Chondrocyte (in vitro differentiated cells): ENCODE data around the gene CENPF. TPM values are rescaled to one million over a fixed set of nuclear protein-coding genes. Genes with fewer than 3 reads are reported as not detected.

Experiments
- DNase-seq: peaks from one replicate; pipeline ENCODE4 v3.0.0; 2021; ENCODE audit warnings: mixed read lengths, low spot score
- H3K27ac Mint-ChIP-seq: one replicate; pipeline ENCODE4 v1.8.0; 2021; ENCODE audit warnings: mild to moderate bottlenecking, moderate library complexity, mixed read lengths; ENCODE audit not compliant: unreplicated experiment
- H3K27me3 Mint-ChIP-seq: 2 replicates; pipeline ENCODE4 v1.8.0; 2021; ENCODE audit warnings: low read depth, mixed read lengths
- H3K36me3 Mint-ChIP-seq: 2 replicates; pipeline ENCODE4 v1.8.0; 2021; ENCODE audit warnings: low read depth, mixed read lengths
- H3K4me1 Mint-ChIP-seq: 2 replicates; pipeline ENCODE4 v1.8.0; 2021; ENCODE audit warnings: low read depth, mild to moderate bottlenecking, mixed read lengths
- H3K4me3 Mint-ChIP-seq: one replicate; pipeline ENCODE4 v1.8.0; 2021; ENCODE audit warnings: mild to moderate bottlenecking, moderate library complexity, mixed read lengths; ENCODE audit not compliant: unreplicated experiment
- H3K9me3 Mint-ChIP-seq: 2 replicates; pipeline ENCODE4 v1.8.0; 2021; ENCODE audit warnings: low read depth, mixed read lengths
- long read RNA-seq: library from polyadenylated mRNA; stranded (forward); transcript quantifications from one replicate; pipeline ENCODE4 v2.0.0, GENCODE V29; 2021
- total RNA-seq: library from RNA; stranded (reverse); gene quantifications from 3 replicates; pipeline ENCODE4 v1.2.1, GENCODE V29; 2021
- TF ChIP-seq, protein P1 (sequence below): fragments of 200-600 bp; sonication (generic); IDR thresholded peaks from 2 replicates; pipeline ENCODE4 v1.5.0; 2021; ENCODE audit warnings: antibody characterized with exemption, mild to moderate bottlenecking, moderate library complexity

Gene CENPF, protein sequence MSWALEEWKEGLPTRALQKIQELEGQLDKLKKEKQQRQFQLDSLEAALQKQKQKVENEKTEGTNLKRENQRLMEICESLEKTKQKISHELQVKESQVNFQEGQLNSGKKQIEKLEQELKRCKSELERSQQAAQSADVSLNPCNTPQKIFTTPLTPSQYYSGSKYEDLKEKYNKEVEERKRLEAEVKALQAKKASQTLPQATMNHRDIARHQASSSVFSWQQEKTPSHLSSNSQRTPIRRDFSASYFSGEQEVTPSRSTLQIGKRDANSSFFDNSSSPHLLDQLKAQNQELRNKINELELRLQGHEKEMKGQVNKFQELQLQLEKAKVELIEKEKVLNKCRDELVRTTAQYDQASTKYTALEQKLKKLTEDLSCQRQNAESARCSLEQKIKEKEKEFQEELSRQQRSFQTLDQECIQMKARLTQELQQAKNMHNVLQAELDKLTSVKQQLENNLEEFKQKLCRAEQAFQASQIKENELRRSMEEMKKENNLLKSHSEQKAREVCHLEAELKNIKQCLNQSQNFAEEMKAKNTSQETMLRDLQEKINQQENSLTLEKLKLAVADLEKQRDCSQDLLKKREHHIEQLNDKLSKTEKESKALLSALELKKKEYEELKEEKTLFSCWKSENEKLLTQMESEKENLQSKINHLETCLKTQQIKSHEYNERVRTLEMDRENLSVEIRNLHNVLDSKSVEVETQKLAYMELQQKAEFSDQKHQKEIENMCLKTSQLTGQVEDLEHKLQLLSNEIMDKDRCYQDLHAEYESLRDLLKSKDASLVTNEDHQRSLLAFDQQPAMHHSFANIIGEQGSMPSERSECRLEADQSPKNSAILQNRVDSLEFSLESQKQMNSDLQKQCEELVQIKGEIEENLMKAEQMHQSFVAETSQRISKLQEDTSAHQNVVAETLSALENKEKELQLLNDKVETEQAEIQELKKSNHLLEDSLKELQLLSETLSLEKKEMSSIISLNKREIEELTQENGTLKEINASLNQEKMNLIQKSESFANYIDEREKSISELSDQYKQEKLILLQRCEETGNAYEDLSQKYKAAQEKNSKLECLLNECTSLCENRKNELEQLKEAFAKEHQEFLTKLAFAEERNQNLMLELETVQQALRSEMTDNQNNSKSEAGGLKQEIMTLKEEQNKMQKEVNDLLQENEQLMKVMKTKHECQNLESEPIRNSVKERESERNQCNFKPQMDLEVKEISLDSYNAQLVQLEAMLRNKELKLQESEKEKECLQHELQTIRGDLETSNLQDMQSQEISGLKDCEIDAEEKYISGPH (N-terminal part only)
- 9.4 to 22.3 TPM (median 19.8 TPM) in 3 replicates for total RNA-seq
- long read RNA-seq, full-length matches to known transcripts: 1 of 4 reads
- long read RNA-seq, partial matches to known transcripts: 2 of 4 reads
- long read RNA-seq, other reads (novel, unspliced or antisense): 1 of 4 reads

DNA sequence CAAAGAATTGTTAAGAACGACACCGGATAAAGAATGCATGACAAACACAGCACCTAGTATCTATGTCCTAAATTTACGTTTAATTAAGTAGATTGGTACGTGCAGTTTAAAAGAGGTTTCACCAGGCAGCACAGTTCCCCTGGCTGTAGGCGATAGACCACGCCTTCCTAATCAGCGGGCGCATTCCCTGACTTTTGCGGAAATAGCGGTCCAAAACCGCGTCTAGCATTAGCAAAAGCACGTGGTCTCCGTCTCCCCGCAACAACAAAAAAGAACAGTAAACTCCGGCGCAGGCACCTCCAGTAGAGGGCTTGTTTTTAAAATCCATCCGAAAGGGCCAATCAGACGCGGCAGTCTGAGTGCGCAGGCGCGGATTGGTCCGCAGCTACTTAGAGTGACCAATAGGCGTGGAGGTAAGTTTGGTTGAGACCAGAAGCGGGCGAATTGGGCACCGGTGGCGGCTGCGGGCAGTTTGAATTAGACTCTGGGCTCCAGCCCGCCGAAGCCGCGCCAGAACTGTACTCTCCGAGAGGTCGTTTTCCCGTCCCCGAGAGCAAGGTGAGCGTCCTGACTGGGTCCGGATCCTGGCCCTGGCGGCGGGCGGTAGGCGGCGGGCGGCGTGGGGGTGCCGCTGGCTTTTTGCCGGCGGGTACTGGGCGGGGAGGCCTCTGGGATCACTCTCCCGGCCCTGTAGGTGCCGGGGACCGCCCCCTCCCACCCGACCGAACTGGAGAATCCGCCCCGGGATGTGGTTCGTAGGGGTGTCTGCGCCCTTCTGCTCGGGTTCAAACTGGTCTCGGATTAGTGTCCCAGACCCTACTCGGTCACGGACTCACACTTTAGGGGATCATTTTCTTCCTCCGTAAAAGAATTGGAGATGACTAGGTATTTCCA is at the start of gene CENPF:
CENPF (plus strand) TSS at position 432 of the 894 bp plus-strand sequence. CDS start 10,560 bp downstream, outside the sequence.
- Mint-ChIP-seq H3K36me3 (no peaks in the 10 kb centered on the region), H3K27me3 (no peaks in the 10 kb centered on the region), H3K4me1 (peaks cover 21% of the 10 kb centered on the region), H3K4me3 (peak within 1 kb of the TSS; percentile 89), H3K27ac (peak within 1 kb of the TSS; percentile 92), H3K9me3 (no peaks in the 10 kb centered on the region)
- peak; percentile 97 for DNase-seq
- TF ChIP-seq, protein P1, sequence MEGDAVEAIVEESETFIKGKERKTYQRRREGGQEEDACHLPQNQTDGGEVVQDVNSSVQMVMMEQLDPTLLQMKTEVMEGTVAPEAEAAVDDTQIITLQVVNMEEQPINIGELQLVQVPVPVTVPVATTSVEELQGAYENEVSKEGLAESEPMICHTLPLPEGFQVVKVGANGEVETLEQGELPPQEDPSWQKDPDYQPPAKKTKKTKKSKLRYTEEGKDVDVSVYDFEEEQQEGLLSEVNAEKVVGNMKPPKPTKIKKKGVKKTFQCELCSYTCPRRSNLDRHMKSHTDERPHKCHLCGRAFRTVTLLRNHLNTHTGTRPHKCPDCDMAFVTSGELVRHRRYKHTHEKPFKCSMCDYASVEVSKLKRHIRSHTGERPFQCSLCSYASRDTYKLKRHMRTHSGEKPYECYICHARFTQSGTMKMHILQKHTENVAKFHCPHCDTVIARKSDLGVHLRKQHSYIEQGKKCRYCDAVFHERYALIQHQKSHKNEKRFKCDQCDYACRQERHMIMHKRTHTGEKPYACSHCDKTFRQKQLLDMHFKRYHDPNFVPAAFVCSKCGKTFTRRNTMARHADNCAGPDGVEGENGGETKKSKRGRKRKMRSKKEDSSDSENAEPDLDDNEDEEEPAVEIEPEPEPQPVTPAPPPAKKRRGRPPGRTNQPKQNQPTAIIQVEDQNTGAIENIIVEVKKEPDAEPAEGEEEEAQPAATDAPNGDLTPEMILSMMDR: peak; percentile 60

DNA sequence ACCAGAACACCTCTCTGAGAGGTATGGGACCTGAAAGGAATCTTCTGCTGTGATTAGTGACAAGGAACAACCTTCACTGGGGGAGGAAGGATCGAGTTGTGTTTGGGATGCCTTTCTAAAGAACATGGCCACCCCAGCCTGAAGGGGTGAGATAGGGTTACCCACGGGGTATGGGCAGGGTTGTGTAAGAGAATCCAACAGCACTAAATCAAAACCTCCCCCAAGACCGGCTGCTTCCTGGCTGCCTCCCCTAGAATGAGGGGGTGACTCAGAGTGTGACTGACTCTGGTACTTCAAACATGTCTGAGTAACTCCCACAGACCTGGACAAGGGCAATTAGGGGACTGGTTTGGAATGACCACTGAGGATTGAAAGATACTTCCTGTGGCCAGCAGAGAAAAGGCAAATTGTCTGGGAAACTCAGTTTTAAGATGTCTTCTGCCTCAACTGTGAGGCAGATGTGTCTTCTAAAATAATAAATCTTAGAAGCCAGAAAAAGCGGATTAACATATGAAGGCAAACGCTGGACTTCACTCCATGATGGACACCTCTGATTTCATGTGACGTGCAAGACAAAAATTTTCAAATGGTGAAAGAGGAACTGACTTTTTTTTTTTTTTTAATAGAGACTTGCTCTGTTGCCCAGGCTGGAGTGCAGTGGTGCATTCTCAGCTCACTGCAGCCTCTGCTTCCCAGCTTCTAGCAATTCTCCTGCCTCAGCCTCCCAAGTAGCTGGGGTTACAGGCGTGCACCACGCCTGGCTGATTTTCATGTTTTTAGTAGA is 44.9 kb upstream of the CENPF start:
- H3K4me1 Mint-ChIP-seq: peaks cover 30% of the 10 kb centered on the region
- H3K27me3 Mint-ChIP-seq: no peaks in the 10 kb centered on the region
- H3K9me3 Mint-ChIP-seq: no peaks in the 10 kb centered on the region
- TF ChIP-seq, protein P1: no peak
- no peaks in the 10 kb centered on the region for H3K36me3 Mint-ChIP-seq
- H3K4me3 Mint-ChIP-seq: no peak overlapping the region
- peak overlapping the region; percentile 69 for H3K27ac Mint-ChIP-seq
- no peak for DNase-seq

DNA sequence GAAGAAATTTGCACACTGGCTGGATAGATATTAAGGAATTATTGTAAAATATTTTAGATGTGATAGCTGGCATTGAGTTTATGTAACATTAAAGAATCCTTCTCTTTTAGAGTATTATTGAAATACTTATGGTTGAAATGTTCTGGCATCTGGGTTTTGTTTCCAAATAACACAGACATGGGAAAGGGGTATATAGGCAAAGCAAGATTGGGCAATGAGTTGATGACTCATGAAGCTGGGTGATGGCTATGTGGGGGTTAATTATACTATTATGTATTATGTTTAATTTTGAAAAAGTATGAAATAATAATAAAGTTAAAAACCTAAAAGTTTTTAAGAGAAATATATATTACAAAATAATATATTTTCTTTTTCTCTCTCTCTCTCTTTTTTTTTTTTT is 39.1 kb upstream of the CENPF start:
- Mint-ChIP-seq H3K4me3 (no peak overlapping the region), H3K27ac (no peak overlapping the region), H3K27me3 (no peaks in the 10 kb centered on the region), H3K9me3 (no peaks in the 10 kb centered on the region), H3K4me1 (peaks cover 38% of the 10 kb centered on the region), H3K36me3 (no peaks in the 10 kb centered on the region)
- TF ChIP-seq, protein P1: no peak
- DNase-seq: no peak

DNA sequence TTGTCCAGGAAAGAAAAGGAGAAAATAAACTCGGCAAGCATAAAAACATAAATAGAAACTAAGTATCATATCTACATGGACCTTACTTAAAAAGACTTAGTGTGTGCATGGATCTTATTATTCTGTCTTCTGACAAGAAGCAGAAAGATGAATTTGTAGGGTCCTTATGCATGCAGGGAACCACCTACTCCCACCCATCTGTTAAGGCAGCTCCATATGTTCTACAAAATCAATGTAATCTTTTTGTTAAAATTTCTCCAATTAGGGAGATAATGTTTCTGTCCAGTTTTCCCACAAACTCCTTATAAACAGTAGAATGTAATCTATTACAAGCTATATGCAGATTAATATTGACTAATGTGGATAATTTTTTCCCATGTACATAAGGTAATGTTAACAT is 37.7 kb upstream of the CENPF start:
- no peak for DNase-seq
- peaks cover 46% of the 10 kb centered on the region for H3K4me1 Mint-ChIP-seq
- H3K4me3 Mint-ChIP-seq: no peak overlapping the region
- H3K36me3 Mint-ChIP-seq: no peaks in the 10 kb centered on the region
- no peaks in the 10 kb centered on the region for H3K27me3 Mint-ChIP-seq
- TF ChIP-seq, protein P1: no peak
- H3K9me3 Mint-ChIP-seq: no peaks in the 10 kb centered on the region
- no peak overlapping the region for H3K27ac Mint-ChIP-seq
